Measurements from ENCODE around the gene LZTFL1.
"Not testable (repeated sequence)": the region's sequence is repeated elsewhere in the genome, so short reads cannot be mapped to it uniquely, and the experiment has no call there.

LZTFL1 gene

DNA sequence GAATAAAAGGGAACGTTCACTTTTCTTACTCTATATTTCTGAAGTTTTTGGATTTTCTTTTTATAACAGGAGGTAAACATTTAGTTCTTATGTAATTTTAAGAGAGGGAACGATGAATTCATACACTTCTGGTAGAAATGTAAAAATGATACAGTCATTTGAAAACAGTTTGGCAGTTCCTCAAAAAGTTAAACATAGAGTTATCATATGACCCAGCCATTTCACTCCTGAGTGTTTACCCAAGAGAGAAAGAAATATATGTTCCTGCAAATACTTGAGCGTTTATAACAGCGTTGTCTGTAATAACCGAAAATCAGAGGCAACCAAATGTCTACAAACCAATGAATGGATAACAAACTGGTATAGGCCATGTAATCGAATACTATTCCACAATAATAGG lies 23.6 kb upstream of the LZTFL1 start:
- DNase-seq (ENCODE audit: low read depth in 2 of 2), result no peak

DNA sequence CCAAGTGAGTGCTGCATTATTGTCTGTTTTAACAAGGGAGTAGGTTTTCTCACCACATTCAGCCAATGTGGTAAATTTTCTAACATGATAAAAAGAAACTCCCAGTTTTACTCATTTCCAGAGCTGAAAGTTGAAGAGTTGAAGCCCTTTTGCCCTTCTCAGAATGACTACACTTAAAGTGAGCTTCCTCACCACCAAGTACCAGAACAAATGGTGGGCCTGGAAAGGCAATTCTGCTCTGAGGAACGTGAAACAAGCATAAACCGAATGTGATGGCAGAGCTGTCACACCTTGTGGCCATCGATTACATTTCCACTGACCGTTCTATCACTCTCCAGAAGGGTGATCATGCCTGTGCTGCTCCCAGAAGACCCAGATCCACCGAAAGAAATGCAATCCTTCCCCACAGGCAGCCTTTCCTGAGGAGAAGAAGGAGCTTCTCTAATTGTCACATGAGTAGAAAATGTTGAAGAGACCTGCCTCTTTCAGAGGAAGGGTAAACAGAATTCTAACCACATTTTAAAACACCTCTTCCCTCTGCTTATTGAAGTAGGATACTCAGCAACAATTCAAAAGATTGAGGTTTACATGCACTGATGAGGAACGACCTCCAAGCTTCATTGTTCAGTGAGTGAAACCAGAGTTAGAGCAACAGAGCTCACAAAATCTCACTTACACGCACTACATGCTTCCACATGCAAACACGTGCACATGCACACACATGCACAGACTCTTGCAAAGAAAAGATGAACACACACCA lies 23.0 kb upstream of the LZTFL1 start:
- no peak for DNase-seq (ENCODE audit: low read depth in 2 of 2)

DNA sequence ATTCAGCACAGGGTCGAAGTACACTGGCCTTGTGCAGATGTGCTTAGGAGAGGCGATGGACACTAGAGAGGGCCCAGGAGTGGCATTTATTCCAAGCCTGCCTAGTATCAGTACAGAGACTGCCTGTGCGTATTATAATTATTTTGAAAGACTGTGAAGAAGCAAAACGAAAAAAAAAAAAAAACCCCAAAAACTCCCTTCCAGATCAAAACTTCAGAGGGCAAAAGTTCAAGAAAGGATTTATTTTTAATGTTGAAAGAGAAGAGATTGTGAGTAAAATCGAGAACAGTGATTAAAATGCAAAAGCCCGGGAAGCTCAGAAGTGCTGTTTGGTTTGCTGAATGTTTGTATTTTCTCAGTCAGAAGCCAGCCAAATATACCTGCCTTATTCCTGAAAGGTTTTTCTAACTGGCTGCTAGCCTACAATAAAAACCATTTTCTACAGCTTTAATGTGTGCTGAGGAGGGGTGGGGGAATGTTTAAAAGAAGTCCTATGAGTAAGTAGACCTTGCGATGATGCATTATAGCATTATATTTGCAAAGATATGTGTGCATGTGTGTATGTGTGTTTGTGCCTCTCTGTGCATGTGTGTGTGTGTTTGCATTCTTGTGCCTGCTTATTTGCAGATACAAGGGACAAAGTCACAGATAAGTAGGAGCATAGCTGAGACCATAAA lies 19.3 kb upstream of the LZTFL1 start:
- DNase-seq (ENCODE audit: low read depth in 2 of 2), result no peak

GRCh38 chr3:45860481-45860880 lies 18.6 kb upstream of the LZTFL1 start:
- DNase-seq (ENCODE audit: low read depth in 2 of 2), result no peak

GRCh38 chr3:45858809-45859543 lies 17.1 kb upstream of the LZTFL1 start:
- no peak for DNase-seq (ENCODE audit: low read depth in 2 of 2)

GRCh38 chr3:45857024-45857423 lies 15.1 kb upstream of the LZTFL1 start:
- not testable (repeated sequence) for DNase-seq (ENCODE audit: low read depth in 2 of 2)

DNA sequence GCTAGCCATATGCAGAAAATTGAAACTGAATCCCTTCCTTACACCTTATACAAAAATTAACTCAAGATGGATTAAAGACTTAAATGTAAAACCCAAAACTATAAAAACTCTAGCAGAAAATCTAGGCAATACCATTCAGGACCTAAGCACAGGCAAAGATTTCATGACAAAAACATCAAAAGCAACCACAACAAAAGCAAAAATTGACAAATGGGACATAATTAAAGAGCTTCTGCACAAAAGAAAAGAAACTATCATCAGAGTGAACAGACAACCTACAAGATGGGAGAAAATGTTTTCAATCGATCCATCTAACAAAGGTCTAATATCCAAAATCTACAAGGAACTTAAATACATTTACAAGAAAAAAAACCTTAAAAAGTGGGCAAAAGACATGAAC lies 14.4 kb upstream of the LZTFL1 start:
- not testable (repeated sequence) for DNase-seq (ENCODE audit: low read depth in 2 of 2)

DNA sequence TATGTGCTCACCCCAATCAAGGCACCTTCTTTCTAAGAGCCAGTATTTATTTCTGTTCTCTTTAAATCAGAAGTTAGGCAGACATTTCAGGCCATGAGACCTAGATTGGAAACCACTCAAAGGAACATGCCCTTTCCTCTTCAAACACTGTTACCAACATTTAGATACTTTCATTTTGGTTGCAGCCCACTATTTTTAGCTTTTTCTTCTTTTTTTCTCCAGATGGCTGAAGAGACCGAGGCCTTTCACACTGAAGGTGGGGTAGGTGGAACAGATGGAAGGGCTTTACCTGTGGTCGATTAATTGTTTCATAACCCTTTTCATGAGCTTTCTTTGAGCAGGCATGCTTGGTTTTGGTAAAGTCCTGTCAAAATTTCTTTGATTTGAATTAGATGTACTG lies 10.9 kb upstream of the LZTFL1 start:
- no peak for DNase-seq (ENCODE audit: low read depth in 2 of 2)

GRCh38 chr3:45848392-45848791 lies 6.5 kb upstream of the LZTFL1 start:
- no peak for DNase-seq (ENCODE audit: low read depth in 2 of 2)

DNA sequence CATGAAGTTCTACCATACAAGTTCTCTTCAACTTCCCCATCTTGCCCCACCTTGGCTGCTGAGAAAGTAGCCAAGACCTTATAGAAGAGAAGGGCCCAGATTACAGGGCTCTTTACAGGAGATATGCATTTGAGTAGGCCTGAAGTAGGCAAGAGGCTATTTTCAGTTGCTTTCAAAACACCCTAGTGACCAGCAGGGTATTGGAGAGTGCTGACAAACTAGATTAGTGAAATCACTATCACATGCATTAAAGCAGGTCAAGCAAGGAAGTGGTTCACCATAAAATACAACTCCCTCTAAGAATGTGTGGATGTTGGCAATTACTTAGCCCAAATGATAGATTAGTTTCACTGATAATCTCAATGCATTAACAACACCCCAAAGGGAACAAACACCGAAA lies 2.7 kb upstream of the LZTFL1 start:
- DNase-seq (ENCODE audit: low read depth in 2 of 2), result no peak

GRCh38 chr3:45842851-45843625 lies 1.1 kb upstream of the LZTFL1 start:
- no peak for DNase-seq (ENCODE audit: low read depth in 2 of 2)

- DNase-seq (ENCODE audit: low read depth in 2 of 2), result no peak
Measured at GRCh38 chr3:45841420-45841756, 531 bp downstream of the LZTFL1 start.

- no peak for DNase-seq (ENCODE audit: low read depth in 2 of 2)
Measured at GRCh38 chr3:45838466-45838865, 3.5 kb downstream of the LZTFL1 start.

DNA sequence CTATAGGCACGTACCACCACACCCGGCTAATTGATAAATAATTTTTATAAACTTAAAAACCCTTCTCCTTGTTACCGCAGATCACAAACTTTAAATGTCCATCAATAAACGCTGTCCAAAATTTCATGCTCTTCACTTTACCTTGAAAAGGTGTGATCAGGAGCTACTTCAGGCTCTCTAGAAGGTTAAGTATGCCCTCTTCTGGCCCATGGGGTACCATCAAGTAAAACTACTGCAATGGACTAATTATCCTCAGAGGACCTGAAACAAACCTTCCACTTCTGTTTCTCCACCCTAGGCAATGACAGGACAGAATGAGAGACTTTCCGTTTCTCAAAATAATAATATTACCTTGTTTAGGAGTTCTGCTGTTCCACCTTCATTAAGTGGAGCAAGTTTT lies 9.2 kb downstream of the LZTFL1 start:
- no peak for DNase-seq (ENCODE audit: low read depth in 2 of 2)

DNA sequence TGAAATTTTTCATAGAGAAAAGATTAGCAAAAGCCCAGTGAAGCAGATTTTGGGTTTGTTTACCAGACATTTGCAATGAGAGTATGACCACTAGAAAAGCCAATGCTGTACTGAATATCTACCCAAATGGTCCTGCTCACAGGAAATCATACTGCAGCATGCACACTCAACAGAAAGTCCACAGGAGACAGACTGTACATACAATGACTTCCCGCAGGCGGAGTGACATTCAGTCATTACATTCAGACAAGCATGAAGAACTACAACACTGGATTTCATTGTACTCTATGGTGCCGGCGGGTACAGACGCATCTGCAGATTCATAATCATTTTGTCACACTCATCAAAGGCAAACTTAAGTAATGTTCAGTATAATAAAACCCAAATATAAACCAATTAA lies 11.8 kb downstream of the LZTFL1 start:
- DNase-seq (ENCODE audit: low read depth in 2 of 2), result no peak

GRCh38 chr3:45826908-45827307 lies 15.0 kb downstream of the LZTFL1 start:
- no peak for DNase-seq (ENCODE audit: low read depth in 2 of 2)

- no peak for DNase-seq (ENCODE audit: low read depth in 2 of 2)
Measured at GRCh38 chr3:45826321-45826720, 15.6 kb downstream of the LZTFL1 start.

DNA sequence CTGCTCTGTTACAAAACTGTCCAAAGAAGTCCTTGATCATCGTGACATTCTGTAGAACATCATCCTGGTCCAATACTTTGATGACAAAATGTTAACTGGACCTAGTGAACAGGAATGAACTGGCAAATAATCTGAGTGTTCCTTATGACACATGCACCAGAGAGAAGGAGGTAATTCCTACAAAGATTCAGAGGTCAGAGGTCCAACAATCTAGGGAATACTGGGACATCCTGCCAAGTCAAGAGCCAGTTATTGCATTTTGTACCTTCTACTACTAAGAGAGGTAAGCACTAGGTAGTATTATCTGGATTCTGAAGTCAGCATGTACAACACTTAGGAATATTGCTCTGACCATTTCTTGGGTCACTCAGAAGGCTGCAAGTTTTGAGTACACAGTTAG lies 20.8 kb downstream of the LZTFL1 start:
- DNase-seq (ENCODE audit: low read depth in 2 of 2), result no peak

DNA sequence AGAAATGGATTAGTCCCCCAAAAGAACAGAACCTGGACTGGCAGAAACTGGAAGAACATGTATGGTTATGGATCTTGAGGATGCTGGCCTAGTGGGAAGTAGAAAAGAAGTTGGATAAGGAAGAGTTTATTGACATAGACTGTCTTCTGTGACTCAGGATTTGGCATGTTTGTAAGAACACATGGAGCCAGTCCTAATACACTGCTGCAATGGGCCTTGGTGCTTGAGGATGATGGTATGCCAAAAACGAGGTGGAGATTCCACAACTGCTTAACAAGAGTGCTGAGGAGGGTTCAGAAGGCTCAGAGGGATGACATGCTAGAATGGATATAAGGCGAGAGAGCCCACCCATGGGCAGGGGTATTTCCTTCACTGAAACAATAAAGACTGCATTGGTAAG lies 22.4 kb downstream of the LZTFL1 start:
- DNase-seq (ENCODE audit: low read depth in 2 of 2), result no peak

DNA sequence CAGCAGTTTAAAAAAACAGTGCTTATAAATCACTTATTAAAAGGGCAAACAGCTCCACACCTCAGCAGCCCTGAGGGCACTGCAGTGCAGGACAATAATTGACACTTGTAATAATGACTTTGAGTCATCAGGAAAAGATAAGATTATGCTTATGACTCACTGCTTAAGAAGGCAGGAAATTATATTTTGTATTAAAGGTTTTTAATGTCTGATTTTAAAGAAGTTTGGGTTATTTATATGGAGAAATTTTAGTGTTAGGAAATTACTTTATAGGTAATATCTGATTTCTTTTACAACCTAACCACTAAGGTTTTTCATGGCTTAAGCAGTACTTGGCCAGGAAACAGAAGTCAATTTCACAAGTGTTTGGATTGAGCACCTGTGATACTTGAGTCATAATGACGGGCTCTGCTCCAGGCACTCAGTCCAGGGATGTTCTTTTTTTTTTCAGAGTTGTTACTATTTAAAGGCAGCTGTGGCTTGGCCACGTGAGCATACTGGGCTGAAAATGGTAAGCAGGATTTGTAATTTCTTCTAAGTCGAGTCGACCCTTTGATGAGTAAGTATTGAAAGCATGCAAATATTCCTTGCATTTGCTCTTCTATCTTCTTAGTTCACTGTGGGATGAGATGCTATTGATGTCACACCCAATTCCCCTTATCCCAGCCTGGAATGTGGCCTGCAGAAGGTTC lies 23.9 kb downstream of the LZTFL1 start:
- DNase-seq (ENCODE audit: low read depth in 2 of 2), result no peak

DNA sequence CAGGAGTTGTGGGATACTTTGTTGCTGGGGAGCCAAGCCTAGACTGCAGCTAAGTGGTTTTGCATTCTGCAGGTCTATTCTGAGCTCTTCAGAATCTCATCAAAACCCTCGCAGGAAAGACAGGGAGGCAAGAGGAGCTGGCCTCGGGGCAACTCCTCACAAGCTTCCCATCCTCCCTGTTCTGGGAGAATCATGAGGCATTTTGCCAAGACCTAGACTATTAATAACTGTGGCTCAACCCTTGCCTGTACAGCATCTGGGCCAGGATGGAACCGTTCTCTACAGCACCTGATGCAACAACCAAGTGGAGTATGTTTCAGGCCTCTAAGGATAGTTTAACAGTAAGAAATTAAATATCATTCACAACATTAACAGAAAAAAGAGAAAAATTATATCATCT lies 25.4 kb downstream of the LZTFL1 start:
- no peak for DNase-seq (ENCODE audit: low read depth in 2 of 2)

GRCh38 chr3:45814322-45814721 lies 27.6 kb downstream of the LZTFL1 start:
- DNase-seq (ENCODE audit: low read depth in 2 of 2), result no peak
